GM18907 (cell line): Measurements from ENCODE around the gene ZFHX3.

Experiments
- ATAC-seq: cut with Tn5 transposase; IDR thresholded peaks from one replicate; pipeline ENCODE4 v1.9.1; 2021; ENCODE audit warnings: mild to moderate bottlenecking, moderate library complexity; ENCODE audit not compliant: unreplicated experiment

ZFHX3 gene

DNA sequence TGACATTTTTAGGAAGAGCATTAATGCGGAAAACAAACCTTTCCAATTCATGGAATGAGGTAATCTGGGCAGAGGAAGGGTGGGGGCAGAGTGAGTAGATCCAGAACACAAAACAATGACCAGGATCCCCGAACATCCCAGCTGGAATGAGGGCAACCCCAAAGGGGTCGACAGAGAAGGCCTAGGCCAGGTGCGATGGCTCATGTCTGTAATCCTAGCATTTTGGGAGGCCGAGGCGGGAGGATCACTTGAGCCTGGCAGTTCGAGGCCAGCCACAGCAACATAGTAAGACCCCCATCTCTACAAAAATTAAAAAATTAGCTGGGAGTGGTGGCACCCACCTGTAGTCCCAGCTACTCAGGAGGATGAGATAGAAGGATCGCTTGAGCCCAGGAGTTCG is 64.7 kb downstream of the ZFHX3 start:
- ATAC-seq = no peak

DNA sequence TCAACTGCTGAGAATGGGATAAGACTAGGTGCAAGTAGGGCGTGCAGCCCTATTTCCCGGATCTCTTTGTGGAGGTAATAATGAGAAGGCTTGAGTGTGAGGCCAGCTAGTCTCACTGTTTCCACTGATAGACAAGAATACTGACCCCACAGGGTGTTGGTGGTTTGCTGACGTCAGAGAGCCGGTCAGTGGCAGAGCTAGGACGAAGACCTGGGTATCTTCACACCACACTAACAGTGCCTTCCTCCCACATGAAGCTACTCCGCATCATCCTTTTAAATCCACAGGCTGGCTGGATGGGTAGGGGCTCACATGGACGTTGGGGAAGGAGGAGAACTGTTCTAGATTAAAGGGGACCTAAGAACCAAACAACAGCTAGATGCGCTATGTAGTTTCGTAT is 68.0 kb downstream of the ZFHX3 start:
- no peak for ATAC-seq

DNA sequence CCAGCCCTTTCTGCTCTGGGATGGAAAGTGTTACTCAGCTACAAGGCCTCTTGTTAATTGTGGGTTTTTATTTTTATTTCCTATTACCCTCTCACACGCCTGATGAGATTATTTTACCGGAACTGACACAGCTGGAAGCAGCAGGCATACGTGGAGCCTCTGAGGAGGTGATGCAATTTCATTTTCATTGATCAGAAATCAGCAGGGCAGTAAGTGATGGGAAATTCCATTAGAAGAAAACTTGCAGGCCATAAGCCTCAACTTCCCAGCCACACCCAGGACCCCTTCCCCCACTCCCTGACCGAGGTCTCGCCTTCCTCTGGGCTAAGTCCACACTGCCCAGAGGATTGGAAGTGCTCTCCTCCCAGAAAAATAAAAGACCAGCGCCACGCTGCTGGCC is 69.7 kb downstream of the ZFHX3 start:
- ATAC-seq = no peak

DNA sequence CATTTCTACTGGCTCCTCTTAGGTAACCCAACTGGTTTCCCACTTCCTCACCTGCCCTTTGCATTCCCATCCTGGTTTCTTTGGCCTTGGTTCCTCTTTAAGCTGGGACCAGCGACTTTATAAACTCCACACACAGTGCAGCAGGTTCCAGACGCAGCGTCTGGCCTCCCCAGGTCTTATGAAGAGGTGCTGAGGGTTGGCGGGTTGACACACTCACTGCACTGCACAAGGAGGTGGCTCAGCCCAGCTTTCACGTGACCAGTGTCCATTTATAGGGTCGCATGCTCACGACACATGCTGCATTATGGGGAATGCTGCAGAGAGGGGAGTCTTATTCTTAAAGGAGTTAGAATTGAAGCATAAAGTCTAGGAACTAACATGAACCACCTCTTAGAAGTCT is 70.8 kb downstream of the ZFHX3 start:
- no peak for ATAC-seq

DNA sequence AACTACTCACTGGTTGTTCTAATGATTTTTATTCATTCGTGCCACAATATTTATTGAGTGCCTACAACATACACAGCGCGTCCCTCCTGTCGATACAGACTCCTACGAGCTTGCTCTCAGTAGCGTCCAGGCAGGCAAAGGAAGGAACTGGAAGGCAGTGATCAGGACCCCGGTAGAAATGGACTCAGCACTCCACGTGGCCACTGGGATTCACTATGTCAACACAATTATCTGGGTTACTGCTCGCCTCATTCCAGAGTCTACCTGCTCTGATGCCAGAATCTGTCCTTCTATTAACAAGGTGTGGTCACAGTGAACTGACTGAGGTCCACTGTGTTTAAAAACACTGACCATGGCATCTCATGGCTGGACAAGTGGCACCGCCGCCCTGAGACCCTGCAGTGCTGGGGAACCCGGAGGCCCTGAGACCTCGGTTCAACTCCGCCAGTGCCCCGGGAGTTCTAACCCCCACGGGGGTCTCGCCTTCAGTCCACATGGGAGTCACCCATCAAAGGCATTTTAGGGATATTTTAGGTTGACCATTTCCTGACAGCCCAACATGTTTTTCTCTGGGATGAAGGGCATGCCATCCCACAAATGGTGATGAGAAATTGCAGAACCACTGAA is 71.4 kb downstream of the ZFHX3 start:
- no peak for ATAC-seq

DNA sequence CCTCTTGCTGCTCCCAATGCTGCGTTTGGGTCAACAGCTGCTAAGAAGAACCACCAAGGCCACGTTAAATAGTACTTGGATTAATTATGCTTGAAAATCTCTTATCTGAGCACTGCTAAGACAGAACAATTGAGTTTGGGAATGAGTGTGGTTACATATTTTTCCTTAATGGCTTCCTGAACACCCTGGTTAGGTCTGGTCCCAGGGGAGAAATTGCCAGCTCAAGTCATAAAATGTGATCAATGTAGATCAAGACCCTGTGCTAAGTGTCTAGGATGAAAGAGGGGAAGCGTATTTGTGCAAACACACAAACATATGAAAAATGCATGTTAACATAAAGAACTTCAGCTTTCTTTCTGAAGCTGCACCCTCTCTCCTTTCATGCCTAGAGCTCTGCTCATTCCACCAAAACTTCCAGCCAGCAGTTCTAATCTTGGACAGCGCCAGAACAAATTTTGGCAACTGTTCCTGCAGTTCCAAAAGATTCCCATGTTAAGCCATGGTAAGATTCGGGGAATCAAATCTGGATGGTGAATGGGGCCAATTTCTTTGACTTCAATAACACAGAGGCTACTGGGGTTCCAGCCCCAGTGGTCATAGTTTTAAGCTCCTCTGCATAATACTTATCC is 72.0 kb downstream of the ZFHX3 start:
- ATAC-seq = no peak

DNA sequence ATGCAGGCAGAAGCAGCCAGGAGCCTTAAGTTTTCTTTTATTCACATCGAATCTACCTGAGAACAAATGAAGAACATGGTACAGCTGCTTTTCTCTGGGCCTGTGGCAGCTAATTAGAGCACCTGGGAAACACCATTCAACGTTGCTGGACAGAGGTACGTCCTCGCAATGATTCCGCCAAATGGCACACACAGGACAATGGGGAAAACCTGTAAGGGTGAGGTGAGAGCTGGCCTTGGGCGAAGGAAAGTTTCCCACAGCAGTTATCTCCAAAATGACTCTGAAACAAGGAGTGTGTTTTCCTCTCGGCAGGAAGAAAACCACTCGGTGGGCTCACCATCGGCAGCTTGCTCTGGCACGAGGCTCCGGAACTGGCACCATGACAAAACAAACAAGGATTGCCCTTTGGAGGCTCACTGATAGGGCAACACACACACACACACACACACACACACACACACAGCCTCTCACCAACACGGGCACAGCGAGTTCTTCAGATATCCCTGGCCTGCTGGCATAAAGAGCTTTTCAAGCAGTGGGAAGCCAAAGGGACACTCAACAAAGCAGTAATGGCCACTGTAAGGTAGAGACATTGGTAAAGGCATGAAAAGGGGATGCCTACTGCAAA is 73.7 kb downstream of the ZFHX3 start:
- no peak for ATAC-seq

DNA sequence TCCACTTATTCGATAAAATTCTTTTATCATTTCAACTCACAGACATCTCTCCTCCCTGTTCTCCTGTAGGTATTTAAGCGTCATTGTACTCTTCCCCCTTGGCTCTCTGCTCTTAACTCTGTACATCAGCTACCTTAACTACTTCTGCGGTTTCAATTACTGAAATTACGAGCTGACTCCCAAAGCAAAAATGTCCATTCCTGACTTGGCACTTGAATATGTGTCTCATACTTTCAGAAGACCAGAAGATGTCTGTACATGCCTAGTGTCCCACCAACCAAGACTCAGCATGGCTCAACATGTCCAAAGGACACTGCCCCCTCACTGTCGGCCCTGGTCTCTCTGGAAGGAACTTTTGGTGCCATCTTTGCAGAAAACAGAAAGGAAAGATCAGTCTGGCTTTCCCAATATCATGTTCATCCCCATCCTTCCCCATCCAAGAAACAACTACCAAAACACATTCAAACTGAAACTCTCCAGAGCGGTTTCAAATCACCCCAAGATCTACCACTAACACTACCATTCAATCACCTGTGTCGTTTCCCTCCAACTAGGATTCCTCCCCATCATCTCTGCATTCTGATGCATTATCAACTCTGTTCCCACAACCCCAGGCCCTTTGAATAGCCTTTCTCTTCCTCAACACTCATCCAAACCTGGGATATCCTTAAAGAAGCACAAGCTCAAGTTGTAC is 74.9 kb downstream of the ZFHX3 start:
- ATAC-seq = no peak

DNA sequence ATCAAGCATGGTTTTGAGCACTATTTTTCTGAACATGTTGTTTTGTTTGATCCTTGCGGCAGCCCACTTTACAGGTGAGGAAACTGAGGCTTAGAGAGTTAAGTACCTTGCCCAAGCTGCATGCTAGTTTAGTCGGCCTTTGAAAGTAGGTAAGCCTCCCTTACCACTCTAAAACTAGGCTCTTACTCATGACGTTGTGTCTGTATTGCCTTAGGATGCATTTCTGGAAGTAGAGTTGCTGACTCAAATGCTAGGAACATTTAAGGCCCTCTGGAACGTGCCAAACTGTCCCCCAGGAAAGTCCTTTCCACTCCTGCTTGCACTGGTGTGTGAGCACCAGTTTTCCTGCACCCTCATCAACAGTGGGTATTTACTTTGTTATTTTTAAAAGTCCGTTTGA is 76.6 kb downstream of the ZFHX3 start:
- no peak for ATAC-seq

DNA sequence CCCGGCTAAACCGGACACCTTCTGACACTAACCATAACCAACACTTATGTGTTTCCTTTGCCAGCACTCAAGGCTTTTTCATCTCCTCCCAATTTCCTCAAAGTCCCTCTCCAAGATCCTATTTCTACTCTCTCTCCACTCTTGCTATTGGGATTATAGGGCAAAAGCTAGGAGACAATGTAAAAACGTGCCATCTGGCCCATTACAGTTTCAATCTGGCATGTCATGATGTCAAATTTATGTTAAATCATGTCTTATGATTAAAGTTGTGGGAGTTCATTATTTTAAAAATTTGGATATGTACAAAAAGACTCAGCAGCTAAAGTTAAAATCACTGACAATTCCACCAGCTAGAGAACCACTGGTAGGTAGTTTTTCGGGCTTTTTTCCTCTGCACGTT is 77.3 kb downstream of the ZFHX3 start:
- ATAC-seq = no peak

DNA sequence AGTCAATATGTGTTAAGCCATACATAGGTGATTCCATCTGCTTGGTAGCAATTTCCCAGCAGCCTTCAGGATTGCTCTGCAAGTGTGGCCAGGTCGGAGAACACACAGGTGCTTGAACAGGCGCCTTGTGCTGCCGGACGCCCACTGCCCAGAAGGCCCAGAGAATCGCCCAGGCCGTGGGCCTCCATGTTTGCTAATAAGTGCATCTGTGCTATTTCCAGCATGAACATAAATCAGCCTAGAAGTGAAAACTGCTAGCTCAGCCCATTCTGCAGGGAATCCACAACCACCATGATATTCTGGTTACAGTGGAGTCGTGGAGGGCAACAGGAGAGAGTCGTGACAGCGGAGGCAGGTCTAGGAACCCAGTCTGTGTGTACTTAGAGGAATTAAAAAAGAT is 78.1 kb downstream of the ZFHX3 start:
- ATAC-seq = no peak

DNA sequence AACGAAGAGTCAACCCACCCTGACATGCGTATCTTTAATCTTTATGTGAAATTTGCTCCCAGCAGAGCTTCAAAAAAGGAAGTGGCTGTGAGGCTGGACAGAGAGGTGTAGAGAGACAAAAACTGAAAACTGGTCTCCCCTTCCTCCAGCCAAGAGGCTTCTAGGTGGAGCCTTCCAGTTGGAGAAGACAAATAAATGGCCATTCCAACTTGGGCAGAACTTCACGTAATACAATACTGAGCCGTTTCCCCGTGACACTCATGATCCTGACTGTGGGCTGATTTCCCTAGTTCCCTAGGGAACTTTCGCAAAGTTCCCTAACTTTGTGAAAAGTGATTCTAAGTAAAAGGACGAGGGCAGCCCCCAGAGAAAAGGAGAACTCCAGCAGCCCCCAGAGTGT is 78.8 kb downstream of the ZFHX3 start:
- ATAC-seq = no peak

DNA sequence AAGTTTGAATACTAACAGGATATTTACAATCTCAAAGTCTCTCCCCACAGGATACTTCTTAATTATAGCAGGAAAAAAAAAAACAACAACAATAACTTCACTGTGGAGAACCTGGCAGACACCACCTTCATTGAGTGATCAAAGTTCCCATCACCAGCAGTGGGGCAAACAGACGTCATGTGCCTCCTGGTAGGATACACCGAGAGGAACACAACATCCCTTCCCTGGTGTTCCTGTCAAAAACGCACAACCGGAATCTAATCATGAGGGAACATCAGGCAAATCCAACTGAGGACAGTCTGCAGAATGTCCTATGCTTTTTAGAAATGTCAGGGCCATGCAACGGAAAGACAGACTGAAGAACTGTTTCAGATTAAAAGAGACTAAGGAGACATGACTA is 80.0 kb downstream of the ZFHX3 start:
- no peak for ATAC-seq

DNA sequence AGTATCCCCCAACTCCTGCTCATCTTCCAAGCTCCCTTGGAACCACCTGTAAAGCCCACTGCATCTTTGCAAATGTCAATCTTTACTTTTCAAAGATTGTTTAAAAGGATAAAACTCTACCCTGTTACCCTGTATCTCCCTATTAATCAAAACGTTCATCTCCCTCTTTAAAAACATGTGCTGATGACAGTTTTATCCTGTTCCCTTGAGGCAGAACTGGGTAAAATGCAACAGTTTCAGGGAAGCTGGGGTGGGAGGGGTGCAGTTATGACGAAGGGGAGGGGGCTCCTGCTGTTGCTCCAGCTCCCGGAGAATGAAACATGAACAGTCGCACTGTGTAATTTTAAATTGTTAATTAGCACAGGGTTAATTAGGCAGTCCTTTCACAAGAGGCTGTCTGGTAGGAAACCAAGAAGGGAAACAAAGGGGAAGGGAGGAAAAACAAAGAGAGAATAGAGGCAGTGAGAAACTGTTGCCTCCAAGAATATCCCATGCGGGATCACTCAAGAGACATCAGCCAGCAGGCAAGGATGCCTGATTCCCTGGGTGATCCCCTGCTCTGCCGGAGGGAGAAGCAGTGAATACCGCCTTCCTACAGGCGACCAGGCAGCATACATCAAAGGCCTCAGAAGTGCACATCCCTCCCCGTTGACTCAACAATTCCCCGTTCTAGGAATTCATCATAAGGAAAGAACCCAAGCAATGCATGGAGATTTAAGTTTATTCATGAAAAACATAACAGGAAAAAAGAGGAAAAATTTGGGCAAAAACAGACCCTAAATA is 84.2 kb downstream of the ZFHX3 start:
- no peak for ATAC-seq

DNA sequence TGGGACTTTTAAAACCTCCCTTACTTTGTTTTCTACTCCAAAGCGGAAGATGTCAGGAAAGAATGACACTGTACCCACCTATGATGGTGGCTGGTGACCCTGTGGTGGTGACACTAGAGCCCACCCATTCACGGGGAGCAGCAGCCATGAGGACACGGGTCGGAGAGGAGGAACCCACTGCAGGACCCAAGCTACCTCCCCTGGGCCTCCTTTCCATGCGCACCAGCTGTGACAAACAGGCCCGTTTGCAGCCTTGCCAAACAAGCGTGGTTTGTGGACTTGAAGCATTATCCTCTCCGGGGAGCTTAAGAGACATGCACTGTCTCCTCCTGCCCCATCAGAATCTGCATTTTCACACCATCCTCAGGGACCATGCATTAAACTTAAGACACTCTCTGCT is 85.6 kb downstream of the ZFHX3 start:
- no peak for ATAC-seq

DNA sequence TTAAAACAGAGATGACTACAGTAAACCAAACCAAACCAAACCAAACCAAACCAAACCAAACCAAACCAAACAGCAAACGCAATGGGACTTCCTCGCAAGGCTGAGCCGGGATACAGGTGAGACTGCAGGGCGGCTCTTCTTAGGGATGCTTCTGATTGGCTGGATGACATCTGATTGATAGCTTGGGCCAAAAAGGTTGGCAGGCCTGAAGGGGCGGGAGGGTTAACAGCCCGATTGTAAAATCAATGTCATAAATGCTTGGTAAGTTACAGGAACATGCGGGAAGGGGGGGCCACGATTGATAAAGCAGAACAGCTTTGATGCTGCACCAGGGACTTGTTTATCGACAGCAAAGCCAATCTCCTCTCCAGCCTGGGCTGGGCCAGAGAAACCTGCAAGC is 86.1 kb downstream of the ZFHX3 start:
- ATAC-seq = no peak

DNA sequence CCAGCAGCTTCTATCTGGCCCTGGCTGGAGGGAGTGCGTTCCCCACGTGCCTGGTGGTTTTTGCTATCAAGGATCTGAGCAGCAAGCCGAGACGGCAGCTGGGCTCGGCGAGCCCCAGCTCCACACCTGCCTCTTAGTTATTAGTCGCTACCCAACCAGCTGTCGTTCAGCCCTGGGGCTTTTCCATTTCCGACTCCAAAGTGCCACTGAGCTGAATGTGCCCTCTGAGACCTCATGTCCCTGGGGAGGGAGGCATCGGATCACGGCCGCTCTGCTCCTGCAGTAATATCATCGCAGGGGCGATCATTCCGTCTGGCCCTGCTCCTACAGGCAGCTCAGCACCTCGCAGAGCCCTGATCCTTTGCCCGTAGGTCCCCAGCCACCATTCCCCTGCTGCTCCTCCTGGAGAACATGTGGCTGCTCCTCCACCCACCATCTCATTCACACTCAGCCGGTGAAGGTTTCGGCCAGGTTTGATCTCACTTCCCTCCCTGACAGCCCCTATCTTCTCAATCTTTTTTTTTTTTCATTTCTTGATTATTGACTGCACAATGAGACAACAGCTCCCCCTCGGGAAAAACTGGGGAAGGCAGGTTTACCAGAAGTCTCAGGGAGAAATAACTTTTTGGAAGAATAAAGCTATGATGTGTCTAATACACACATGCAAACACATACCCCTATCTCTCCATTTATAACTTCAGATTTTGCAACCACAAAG is 86.7 kb downstream of the ZFHX3 start:
- no peak for ATAC-seq

DNA sequence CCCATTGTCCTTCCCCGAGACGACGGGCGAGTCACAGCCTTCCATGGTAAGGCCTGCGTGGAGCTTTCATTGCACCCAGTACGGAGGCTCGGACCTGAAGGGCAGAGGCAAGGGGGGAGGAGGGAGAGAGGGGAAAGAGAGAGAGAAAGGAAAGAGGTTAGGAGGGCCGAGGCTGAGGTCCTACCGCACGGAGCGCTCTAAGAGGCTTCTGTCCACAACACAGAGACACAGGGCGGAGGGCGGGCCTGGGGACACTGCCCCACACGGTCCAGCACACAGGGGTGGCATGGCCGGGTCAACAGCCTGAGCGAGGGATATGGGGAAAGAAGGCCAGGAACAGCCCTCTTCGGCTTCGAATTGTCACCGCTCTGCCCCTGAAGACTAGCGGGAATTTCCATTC is 87.8 kb downstream of the ZFHX3 start:
- no peak for ATAC-seq

DNA sequence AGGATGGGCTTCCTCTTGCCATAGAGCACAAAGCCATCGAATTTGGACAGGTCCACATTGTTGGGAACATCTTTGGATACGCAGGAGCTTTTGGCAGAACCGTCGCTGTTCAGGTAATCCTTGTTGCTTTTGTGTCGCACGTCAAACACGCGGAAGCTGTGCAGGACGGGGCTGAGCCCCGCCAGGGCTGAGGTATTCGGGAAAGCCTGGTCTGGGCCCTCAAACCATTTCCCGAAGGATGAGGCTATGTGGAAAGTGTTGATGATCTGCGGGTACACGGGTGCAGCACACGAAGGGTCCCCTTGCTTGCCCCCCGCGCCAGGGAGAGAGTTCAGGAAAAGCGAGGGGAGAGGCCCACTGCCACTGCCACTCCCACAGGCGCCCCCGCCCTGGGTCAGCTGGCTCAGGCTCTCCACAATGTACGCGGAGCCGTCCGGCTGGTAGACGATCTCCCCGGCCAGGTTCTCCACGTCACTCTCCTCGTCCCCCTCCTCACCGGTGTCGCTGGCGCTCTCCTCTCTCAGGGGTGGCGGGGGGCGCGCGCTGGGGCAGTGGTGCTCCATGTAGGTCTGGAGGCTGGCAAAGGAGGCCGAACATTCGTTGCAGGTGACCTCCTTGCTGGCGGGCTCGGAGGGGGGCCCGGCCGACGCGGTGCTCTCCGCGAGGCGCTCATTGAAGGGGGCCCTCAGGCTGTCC is 88.5 kb downstream of the ZFHX3 start:
- no peak for ATAC-seq

DNA sequence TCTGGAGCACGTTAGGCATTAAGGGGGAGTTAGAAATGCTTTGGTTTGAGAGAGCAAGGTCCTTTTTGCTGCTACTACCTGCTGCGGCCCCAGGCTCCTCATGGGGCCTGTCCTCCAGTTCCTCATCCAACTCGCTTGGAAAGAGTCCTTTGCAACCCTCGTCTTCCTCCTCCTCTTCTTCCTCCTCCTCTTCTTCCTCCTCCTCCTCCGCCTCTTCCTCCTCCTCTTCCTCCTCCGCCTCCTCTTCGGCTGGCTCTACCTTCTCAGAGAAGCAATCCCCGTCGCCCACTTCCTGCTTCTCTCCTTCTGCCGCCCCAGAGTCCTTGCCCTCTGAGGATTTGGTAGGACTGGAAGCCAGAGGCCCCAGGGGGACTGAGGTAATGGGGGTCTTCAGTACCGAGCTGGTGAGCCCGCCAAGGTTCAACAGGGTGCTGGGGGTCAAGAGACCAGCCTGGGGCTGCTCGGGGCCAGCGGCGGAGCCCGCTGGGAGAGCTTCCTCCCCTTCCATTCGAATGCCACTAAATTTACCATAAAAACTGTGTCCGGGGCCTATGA is 89.3 kb downstream of the ZFHX3 start:
- no peak for ATAC-seq
